HG02610 (cell line): ENCODE measurements around the gene IKZF4.
A peak's percentile ranks its signal among the peaks of the same experiment; 100 is the strongest.
"Not testable (repeated sequence)": the region's sequence is repeated elsewhere in the genome, so short reads cannot be mapped to it uniquely, and the experiment has no call there.

Experiments used
- ATAC-seq: cut with Tn5 transposase; IDR thresholded peaks from one replicate; pipeline ENCODE4 v1.9.1; 2021; ENCODE audit warnings: mild to moderate bottlenecking, moderate library complexity; ENCODE audit not compliant: unreplicated experiment

IKZF4 gene

GRCh38 chr12:55997535-55997859, 23.3 kb upstream of the IKZF4 start:
- ATAC-seq, result no peak

GRCh38 chr12:55999522-55999921, 21.3 kb upstream of the IKZF4 start:
- not testable (repeated sequence) for ATAC-seq

- not testable (repeated sequence) for ATAC-seq
Observed at GRCh38 chr12:55999999-56000540, 20.8 kb upstream of the IKZF4 start.

GRCh38 chr12:56001487-56002100, 19.2 kb upstream of the IKZF4 start:
- ATAC-seq, result no peak

- ATAC-seq, result not testable (repeated sequence)
Observed at GRCh38 chr12:56003376-56003775, 17.5 kb upstream of the IKZF4 start.

GRCh38 chr12:56004211-56004610, 16.6 kb upstream of the IKZF4 start:
- ATAC-seq, result no peak

- ATAC-seq, result peak; percentile 42
Observed at GRCh38 chr12:56007564-56008559, 13.0 kb upstream of the IKZF4 start.

- ATAC-seq, result no peak
Observed at GRCh38 chr12:56010111-56010570, 10.7 kb upstream of the IKZF4 start.

- ATAC-seq, result no peak
Observed at GRCh38 chr12:56011509-56012090, 9.2 kb upstream of the IKZF4 start.

GRCh38 chr12:56013482-56013881, 7.4 kb upstream of the IKZF4 start:
- no peak for ATAC-seq

- ATAC-seq, result no peak
Observed at GRCh38 chr12:56014205-56014604, 6.6 kb upstream of the IKZF4 start.

- ATAC-seq, result no peak
Observed at GRCh38 chr12:56017181-56017580, 3.7 kb upstream of the IKZF4 start.

- no peak for ATAC-seq
Observed at GRCh38 chr12:56018356-56018755, 2.5 kb upstream of the IKZF4 start.

GRCh38 chr12:56021889-56022497, 1.1 kb downstream of the IKZF4 start:
- ATAC-seq, result no peak

- no peak for ATAC-seq
Observed at GRCh38 chr12:56028511-56029165, 7.8 kb downstream of the IKZF4 start.

GRCh38 chr12:56029166-56029519, 8.3 kb downstream of the IKZF4 start:
- no peak for ATAC-seq

GRCh38 chr12:56029666-56030293, 8.9 kb downstream of the IKZF4 start:
- no peak for ATAC-seq

- no peak for ATAC-seq
Observed at GRCh38 chr12:56031987-56032386, 11.1 kb downstream of the IKZF4 start.

GRCh38 chr12:56034586-56035332, 13.9 kb downstream of the IKZF4 start:
- ATAC-seq, result no peak
